Embryonic facial prominence (tissue), 1 donor: Measurements from ENCODE around the gene OLFML2B.

Experiments
- DNase-seq: peaks from one replicate; pipeline ENCODE4 v3.0.0-alpha.2; 2016; ENCODE audit errors: extremely low spot score

The OLFML2B gene

DNA sequence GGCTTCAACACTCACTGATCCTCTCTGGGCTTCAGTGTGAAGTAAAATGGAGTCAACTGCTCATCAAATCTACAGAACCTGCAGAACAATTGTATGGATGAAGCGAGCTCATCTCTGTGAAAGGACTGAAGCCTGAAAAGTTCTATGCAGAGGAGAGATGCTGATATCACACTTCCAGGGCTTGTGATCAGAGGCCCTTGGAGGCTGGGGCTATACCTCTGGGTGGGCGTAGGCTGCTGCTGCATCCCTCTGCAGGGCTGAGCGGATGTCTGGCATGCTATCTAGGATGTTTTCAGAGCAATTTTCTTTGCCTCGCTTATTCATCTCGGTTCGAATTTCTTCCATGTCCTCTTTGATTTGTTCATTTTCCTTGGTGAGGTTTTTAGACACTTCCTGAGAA, 17.6 kb downstream of the OLFML2B start:
- DNase-seq = no peak

DNA sequence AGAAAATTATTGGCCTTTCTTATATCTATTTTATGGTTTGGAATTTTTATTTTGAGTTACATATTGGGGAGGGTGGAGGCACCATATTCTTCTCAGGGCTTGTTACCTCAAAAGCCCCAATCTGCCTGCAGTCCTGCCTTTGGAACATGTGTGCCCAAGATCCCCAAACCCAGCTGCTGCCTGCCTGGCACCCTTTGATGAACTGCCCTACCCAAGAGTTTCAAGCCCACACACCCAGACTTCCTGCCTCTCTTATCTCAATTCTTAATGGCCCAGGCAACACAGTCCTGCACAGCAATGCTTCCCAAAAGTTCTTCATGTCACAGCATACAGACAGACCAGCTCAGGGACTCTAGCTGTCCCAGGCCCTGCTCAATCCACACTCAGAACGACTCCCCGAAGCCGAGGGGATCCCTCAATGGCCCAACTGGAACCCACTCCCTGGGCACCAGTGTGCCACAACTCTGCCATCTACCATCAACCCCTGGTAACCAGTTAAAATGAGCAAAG, 19.2 kb downstream of the OLFML2B start:
- DNase-seq = no peak

DNA sequence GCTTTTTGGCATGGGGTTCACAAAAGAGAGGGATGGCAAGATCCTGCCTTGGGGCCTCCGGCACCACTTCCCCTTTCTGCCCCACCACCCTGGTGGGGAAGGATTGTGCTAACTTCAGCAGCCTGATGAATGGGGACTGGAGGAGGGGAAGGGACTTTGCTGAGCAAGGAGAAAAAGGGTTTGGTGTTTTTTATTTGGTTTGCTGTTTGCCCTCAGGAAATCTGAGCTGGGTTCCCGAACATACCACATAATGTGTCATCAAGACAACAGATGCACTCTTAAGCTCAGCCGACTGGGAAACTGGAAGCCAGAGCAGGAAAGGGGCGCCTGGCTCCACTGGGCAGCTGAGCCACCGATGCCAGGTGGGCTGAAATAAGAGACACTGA, 19.8 kb downstream of the OLFML2B start:
- DNase-seq = no peak

GRCh38 chr1:162003061-162003829, 20.4 kb downstream of the OLFML2B start:
- no peak for DNase-seq

GRCh38 chr1:162000053-162000420, 23.6 kb downstream of the OLFML2B start:
- DNase-seq = no peak

GRCh38 chr1:161999301-162000052, 24.2 kb downstream of the OLFML2B start:
- DNase-seq = no peak

- no peak for DNase-seq
These were observed 24.9 kb downstream of the OLFML2B start for GRCh38 chr1:161998811-161999210.

DNA sequence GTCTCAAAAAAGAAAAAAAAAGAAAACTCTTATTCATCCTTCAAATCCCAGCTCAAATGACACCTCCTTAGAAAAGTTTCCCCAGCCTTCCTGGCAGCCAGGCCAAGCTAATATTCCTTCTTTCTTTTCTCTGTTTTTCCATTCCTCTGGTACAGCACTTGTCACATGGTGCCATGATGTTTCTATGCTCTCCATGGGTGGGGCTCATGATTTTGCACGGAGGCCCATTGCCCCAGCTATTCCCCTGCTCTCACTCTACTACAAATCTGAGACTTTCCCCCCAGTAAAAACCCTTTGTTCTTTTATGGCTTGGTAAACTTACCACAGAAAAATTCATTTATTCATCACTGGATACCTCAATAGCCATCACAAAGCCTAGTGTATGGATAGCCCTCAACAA, 26.5 kb downstream of the OLFML2B start:
- no peak for DNase-seq

DNA sequence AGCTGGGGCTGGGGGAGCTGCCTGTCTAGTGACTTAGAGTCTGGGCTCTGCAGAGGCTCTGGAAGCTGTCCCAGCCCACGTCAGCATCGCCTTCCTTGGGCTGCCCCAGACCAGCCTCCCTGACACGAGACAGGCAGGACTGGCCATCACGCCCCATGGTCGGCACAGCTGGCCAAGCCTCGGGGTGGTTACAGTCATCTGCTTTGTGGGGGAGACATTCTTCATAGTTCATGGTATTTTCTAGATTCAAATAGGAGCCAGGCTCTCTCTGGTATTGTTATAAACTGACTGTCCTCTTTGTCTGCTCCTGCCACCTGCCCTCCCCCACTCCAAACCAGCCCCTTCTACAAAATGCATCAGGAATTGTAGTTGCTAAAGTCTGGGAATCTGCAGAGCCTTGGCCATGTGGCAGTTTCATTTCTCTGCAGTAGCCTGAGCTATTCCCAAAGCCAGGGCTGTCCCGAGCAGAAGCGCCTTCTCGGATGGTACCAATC, 29.4 kb downstream of the OLFML2B start:
- DNase-seq = no peak

- no peak for DNase-seq
These were observed 30.1 kb downstream of the OLFML2B start for GRCh38 chr1:161993576-161993975.

DNA sequence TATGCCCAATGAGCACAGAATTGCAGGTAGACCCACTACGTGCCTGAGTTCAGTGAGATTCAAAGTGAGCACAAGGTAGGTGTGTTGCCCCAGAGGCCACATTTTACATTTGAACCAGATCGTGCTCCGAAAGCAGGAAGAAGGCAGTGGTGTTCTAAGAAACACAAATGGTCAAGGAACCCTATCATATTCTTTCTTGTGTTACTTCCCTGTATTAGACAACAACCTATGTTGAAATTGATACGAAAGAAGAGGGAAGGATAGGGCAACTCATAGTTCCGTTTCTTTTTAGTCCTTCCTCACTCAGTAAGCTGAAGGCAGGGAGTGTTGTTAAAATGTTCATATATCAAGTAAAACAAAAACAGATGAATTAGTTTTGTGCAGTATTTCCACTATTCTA, 33.9 kb downstream of the OLFML2B start:
- no peak for DNase-seq

DNA sequence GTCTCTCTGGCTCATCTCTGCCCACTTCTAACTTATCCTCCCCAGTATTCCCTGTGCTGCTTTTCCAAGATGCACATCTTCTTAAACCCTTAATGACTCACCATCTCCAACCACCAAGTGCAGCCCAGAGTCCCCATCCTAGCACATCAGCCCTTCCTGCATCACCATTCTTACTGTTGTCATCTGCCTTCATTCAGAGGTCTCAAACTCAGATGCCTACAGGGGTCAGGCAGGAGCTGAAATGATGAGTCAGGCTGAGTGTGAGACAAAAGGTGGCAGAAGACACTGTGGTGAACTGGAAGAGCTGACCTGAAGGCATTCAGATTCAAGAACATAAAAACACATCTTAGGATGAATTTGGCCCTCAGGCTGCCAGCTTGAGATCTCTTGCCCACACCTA, 34.6 kb downstream of the OLFML2B start:
- no peak for DNase-seq

- DNase-seq = no peak
These were observed 35.3 kb downstream of the OLFML2B start for GRCh38 chr1:161988413-161988812.

- no peak for DNase-seq
These were observed 35.8 kb downstream of the OLFML2B start for GRCh38 chr1:161987872-161988271.

- no peak for DNase-seq
These were observed 36.4 kb downstream of the OLFML2B start for GRCh38 chr1:161987303-161987702.

- DNase-seq = no peak
These were observed 37.3 kb downstream of the OLFML2B start for GRCh38 chr1:161986328-161986727.

DNA sequence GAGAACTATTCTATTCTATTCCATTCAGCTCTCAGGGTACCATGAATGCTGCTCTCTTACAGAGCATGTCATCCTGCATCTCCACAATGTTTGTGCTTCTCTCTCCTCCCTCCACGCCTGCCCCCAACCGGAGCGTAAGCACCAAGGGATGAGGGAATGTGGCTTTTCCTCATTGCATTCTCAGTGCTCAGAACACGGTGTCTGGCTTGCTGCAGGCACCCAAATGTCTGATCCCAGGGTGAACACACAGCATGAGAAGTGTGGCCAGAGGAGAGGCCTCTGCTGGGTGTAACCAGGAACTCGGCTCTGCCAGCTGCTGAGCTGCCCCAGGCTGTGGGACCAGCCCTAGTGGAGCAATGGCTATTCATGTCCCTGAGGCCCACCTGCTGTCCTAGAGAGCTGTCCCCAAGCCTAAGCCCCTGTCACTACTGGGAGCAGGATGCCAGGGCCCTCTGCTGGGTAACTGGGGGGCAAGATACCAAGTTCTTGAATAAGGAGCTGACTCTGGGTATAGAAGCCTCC, 38.3 kb downstream of the OLFML2B start:
- no peak for DNase-seq

DNA sequence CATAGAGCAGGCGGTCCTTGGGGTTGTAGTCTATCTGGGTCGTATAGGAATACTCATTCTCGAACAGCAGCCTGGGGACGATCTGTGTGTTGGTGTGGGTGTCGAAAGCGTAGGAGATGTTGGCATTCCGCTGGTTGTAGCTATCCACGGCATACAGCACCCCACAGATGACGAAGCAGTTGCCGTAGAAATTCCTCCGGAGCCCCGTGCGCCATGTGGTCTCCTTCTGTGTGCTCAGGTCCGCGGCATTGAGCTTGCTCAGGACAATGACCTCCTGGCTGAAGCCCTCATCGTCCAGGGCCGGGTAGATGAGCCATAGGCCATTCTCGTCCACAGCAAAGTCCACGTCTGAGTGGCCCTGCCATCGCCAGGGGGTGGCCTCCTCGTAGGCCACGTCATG, 39.9 kb downstream of the OLFML2B start:
- no peak for DNase-seq

DNA sequence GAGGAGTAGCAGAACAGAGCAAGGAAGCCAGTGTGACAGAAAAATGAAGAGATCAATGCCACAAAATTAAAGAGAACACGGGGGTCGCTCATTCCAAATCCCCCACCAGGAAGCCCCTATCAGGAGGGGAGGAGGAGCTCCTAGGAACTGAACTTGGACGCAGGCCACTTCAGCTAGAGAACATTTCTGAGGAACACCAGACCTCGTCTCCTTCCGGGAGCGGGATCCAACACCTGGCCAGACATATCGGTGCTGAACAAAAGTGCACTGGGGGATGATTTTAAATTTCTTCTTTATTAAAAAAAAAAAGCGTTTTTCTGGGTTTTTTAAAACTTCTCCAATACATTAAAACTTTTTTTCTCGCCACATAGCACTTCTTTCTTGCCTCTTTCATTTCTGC, 40.8 kb downstream of the OLFML2B start:
- no peak for DNase-seq

GRCh38 chr1:161982507-161982895, 41.2 kb downstream of the OLFML2B start:
- DNase-seq = no peak

DNA sequence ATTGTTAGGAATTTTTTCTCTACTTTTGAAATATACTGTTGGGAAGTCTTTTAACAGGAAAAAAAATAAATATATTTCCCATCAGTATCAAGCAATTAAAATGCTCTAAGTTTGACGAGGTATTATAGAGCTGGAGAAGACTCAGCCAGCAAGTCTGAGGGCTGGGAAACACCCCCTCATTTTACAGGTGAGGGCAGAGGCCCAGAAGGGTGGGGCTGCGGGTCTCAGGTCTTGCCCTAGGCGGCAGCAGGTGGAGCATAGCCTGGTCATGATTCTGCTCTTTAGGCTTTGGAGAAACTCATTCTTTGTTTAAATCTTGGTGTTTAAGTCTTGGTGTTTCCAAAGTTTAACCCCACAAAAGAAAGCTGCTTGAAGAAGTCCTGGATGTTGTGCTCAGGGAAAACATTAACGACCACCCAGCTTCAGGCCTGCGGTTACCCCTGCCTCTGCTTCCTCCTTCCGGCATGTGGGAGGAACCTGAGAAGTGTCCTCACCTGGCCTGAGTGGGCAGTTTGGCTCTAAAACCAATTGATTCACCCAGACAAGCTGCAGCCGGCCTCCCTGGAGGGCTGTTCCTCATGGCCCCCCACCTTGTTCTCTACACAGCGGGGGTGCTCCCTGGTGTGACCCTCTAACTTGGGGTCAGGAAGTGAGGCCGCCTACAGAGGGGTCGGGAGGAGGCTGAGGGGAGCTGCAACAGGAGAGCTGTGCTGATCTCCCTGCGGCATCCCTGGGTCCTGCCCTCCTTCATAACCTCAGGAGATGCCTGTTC, 41.7 kb downstream of the OLFML2B start:
- DNase-seq = no peak

DNA sequence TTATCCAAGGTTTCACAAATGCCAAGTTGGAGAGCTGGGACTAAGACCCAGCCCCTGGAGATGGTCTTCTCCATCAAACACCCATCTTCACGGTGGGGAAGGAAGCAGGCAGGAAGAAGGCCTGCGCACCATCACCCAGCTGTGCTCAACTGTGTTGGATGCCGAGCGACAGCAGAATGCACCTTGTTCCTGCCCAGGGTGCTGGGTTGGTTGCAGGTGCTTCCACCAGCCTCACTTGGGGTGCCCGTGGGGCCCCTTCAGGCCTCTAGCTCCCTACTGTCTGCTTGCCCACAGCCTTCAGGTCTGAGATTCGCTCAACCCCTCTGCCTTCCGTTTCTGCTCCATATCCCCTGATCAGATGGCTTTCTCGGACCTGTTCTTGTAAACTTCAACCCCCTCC, 42.5 kb downstream of the OLFML2B start:
- no peak for DNase-seq
